ENCODE data around the gene FGGY.

Gene FGGY

GRCh38 chr1:59619557-59619956, 322.7 kb downstream of the FGGY start:
- H3K4me1 ChIP-seq (ENCODE audit: insufficient read depth, insufficient read length) = no peaks in the 10 kb centered on the region
- TF ChIP-seq ZNF274 (IDR thresholded peaks at IDR 0.05; ENCODE audit: low read depth, low read length) (no peak), SUZ12 (IDR thresholded peaks at IDR 0.05; ENCODE audit: extremely low read depth, insufficient read depth, insufficient read length) (no peak), YY1 (IDR thresholded peaks at IDR 0.05; ENCODE audit: insufficient read depth, insufficient read length) (no peak)
- H3K4me3 ChIP-seq (ENCODE audit: insufficient read length, low read depth) = no peak overlapping the region
- no peaks in the 10 kb centered on the region for H3K36me3 ChIP-seq (ENCODE audit: insufficient read depth, insufficient read length, low read length)
- no peak overlapping the region for H3K9ac ChIP-seq (ENCODE audit: insufficient read length, low read depth)
- H3K27me3 ChIP-seq (ENCODE audit: insufficient read depth, insufficient read length) = no peaks in the 10 kb centered on the region
- DNase-seq (ENCODE audit: low read depth, low spot score) = no peak
- no peaks in the 10 kb centered on the region for H3K9me3 ChIP-seq (ENCODE audit: insufficient read depth, low read length)

DNA sequence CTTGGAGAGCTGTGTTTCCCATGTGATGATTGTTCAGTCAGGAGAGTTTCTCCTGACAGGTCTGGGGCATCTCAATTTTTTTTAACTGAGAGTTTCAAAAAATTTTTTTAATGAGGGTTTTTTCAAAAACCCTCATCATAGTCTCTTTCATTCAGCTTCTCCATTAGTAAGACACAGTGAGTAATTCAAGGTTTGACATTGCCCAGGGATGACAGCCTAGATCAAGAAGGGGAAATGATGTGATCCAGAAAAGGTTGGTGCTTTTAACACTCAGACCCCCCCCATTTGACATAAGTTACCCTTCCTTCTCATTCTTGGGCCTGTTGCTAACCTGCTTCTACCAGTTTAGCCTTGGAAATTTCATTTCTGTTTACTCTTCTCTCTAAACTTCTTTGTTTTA, 328.5 kb downstream of the FGGY start:
- no peaks in the 10 kb centered on the region for H3K27me3 ChIP-seq (ENCODE audit: insufficient read depth, insufficient read length)
- TF ChIP-seq ZNF274 (IDR thresholded peaks at IDR 0.05; ENCODE audit: low read depth, low read length) = no peak
- TF ChIP-seq SUZ12 (IDR thresholded peaks at IDR 0.05; ENCODE audit: extremely low read depth, insufficient read depth, insufficient read length) = no peak
- no peak for TF ChIP-seq YY1 (IDR thresholded peaks at IDR 0.05; ENCODE audit: insufficient read depth, insufficient read length)
- DNase-seq (ENCODE audit: low read depth, low spot score) = no peak
- no peak overlapping the region for H3K9ac ChIP-seq (ENCODE audit: insufficient read length, low read depth)
- no peaks in the 10 kb centered on the region for H3K4me1 ChIP-seq (ENCODE audit: insufficient read depth, insufficient read length)
- no peaks in the 10 kb centered on the region for H3K36me3 ChIP-seq (ENCODE audit: insufficient read depth, insufficient read length, low read length)
- no peak overlapping the region for H3K4me3 ChIP-seq (ENCODE audit: insufficient read length, low read depth)
- no peaks in the 10 kb centered on the region for H3K9me3 ChIP-seq (ENCODE audit: insufficient read depth, low read length)

DNA sequence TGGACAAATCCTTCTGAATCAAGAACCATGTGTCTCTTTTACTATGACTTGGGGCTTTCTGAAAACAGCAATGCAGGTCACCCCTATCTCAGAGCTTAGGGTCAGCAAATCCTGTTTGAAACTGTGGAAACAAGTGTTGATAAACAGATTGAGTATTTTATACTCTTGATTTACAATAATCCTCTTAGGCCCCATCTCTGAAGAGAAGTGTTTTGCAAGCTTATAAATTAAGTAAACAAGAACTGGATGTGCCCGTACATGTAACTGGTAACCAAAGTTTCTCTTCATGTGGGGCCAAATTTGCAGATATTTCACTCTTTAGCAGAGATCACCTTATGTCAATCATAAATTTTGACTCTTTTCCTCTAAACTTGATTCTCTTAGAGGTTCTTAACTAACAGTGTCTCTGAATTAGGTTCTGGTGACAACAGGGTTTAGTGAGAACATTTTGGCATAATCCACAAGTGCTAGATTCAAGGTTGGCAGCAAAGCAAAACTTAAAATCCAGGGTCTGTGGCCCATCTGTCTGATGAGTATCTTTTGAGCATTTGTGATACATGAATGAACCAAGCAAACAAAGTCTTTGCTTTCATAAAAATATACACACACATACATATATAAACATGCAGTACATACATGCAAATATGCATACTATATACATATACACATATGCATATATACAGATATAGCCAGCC, 334.8 kb downstream of the FGGY start:
- Histone ChIP-seq H3K27me3 (ENCODE audit: insufficient read depth, insufficient read length) (no peaks in the 10 kb centered on the region), H3K36me3 (ENCODE audit: insufficient read depth, insufficient read length, low read length) (no peaks in the 10 kb centered on the region), H3K9me3 (ENCODE audit: insufficient read depth, low read length) (no peaks in the 10 kb centered on the region), H3K4me3 (ENCODE audit: insufficient read length, low read depth) (no peak overlapping the region), H3K4me1 (ENCODE audit: insufficient read depth, insufficient read length) (no peaks in the 10 kb centered on the region), H3K9ac (ENCODE audit: insufficient read length, low read depth) (no peak overlapping the region)
- DNase-seq (ENCODE audit: low read depth, low spot score) = no peak
- TF ChIP-seq YY1 (IDR thresholded peaks at IDR 0.05; ENCODE audit: insufficient read depth, insufficient read length) (no peak), ZNF274 (IDR thresholded peaks at IDR 0.05; ENCODE audit: low read depth, low read length) (no peak), SUZ12 (IDR thresholded peaks at IDR 0.05; ENCODE audit: extremely low read depth, insufficient read depth, insufficient read length) (no peak)

DNA sequence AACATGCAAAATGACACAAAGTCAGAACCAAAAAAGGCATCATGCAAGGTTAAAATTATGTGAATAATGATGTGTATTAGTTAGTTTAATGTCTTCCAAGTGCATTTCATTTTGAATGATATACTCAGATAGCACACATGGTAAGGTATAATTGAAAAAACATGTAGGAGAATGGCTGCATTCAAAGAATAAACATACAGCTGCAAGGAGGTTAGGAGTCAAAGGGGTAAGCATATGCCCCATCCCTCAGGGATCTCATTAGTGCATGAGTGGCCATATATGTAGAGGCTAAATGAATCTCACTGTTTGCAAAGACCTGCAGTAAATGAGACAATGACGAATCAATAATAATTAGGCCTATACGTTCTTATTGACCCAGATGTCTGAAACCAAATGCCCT, 338.2 kb downstream of the FGGY start:
- Histone ChIP-seq H3K36me3 (ENCODE audit: insufficient read depth, insufficient read length, low read length) (no peaks in the 10 kb centered on the region), H3K4me3 (ENCODE audit: insufficient read length, low read depth) (no peak overlapping the region), H3K9me3 (ENCODE audit: insufficient read depth, low read length) (peaks cover under 1% of the 10 kb centered on the region; the same call in 1 of the 2 replicates), H3K4me1 (ENCODE audit: insufficient read depth, insufficient read length) (no peaks in the 10 kb centered on the region), H3K27me3 (ENCODE audit: insufficient read depth, insufficient read length) (no peaks in the 10 kb centered on the region), H3K9ac (ENCODE audit: insufficient read length, low read depth) (no peak overlapping the region)
- DNase-seq (ENCODE audit: low read depth, low spot score) = no peak
- TF ChIP-seq YY1 (IDR thresholded peaks at IDR 0.05; ENCODE audit: insufficient read depth, insufficient read length) = no peak
- TF ChIP-seq SUZ12 (IDR thresholded peaks at IDR 0.05; ENCODE audit: extremely low read depth, insufficient read depth, insufficient read length) = no peak
- no peak for TF ChIP-seq ZNF274 (IDR thresholded peaks at IDR 0.05; ENCODE audit: low read depth, low read length)

DNA sequence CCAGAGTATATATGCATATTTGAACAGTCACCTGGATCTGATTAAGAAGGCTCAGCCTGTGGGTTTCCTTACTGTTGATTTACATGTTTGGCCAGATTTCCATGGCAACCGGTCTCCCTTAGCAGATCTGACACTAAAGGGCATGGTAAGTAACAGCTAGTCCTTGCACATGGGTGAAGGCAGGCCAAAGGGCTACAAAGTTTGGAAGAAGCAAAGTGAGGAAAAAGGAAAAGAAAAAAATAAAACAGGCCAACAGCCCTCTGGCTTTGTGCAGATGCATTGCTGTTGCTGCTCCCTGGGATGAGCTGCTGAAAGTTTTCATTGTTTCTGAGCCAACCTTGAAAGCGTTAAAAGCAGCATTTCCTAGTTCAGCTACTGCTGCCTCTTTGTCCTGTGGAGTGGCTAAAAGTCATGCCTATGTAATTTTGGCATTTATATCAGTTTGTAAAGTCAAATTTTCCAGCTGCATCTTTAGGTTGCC, 341.4 kb downstream of the FGGY start:
- no peaks in the 10 kb centered on the region for H3K36me3 ChIP-seq (ENCODE audit: insufficient read depth, insufficient read length, low read length)
- H3K27me3 ChIP-seq (ENCODE audit: insufficient read depth, insufficient read length) = no peaks in the 10 kb centered on the region
- no peak overlapping the region for H3K4me3 ChIP-seq (ENCODE audit: insufficient read length, low read depth)
- H3K4me1 ChIP-seq (ENCODE audit: insufficient read depth, insufficient read length) = no peaks in the 10 kb centered on the region
- peak; percentile 48 for DNase-seq (ENCODE audit: low read depth, low spot score)
- H3K9me3 ChIP-seq (ENCODE audit: insufficient read depth, low read length) = peaks cover 5% of the 10 kb centered on the region; the same call in 1 of the 2 replicates
- H3K9ac ChIP-seq (ENCODE audit: insufficient read length, low read depth) = no peak overlapping the region
- TF ChIP-seq YY1 (IDR thresholded peaks at IDR 0.05; ENCODE audit: insufficient read depth, insufficient read length) (no peak), ZNF274 (IDR thresholded peaks at IDR 0.05; ENCODE audit: low read depth, low read length) (no peak), SUZ12 (IDR thresholded peaks at IDR 0.05; ENCODE audit: extremely low read depth, insufficient read depth, insufficient read length) (no peak)

DNA sequence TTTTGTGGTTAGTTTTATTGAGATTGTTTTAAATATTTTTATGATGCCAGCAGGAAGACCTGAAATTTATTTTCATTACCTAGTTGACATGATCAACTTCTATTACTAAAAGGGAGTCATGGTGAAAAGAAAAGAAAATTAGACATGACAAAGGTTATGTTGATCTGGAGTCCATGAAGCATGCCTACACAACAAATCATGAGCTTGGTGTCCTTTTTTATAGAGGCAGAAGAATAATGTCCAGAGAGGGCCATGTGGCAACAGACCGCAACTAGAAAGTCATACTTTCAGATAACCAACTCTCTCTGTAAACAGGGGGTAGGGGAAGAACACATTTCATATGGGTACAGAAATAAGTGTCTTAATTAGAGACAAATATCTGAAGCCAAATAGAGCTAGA, 342.4 kb downstream of the FGGY start:
- DNase-seq (ENCODE audit: low read depth, low spot score) = no peak
- Histone ChIP-seq H3K27me3 (ENCODE audit: insufficient read depth, insufficient read length) (no peaks in the 10 kb centered on the region), H3K4me1 (ENCODE audit: insufficient read depth, insufficient read length) (no peaks in the 10 kb centered on the region), H3K36me3 (ENCODE audit: insufficient read depth, insufficient read length, low read length) (no peaks in the 10 kb centered on the region), H3K4me3 (ENCODE audit: insufficient read length, low read depth) (no peak overlapping the region), H3K9me3 (ENCODE audit: insufficient read depth, low read length) (peaks cover 5% of the 10 kb centered on the region; the same call in 1 of the 2 replicates), H3K9ac (ENCODE audit: insufficient read length, low read depth) (no peak overlapping the region)
- TF ChIP-seq YY1 (IDR thresholded peaks at IDR 0.05; ENCODE audit: insufficient read depth, insufficient read length) (no peak), SUZ12 (IDR thresholded peaks at IDR 0.05; ENCODE audit: extremely low read depth, insufficient read depth, insufficient read length) (no peak), ZNF274 (IDR thresholded peaks at IDR 0.05; ENCODE audit: low read depth, low read length) (no peak)

DNA sequence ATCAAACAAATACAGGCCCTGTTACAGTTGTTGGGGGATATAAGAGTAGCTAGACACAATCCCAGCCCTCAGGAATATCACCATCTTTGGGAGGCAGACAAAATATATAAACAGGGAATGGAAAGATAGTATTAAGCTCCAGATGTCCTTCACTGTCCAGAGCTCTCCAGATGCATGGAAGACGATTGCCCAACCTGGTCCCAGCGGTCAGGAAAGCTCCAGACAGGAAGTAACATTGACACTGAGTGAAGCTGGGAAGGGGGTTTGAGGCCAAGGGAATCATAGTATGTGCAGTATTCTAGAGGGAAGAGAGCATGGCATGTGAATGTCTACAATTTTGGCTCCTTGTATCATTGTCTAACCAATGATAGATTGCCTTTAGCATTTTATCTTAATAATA, 344.0 kb downstream of the FGGY start:
- Histone ChIP-seq H3K4me3 (ENCODE audit: insufficient read length, low read depth) (no peak overlapping the region), H3K9ac (ENCODE audit: insufficient read length, low read depth) (no peak overlapping the region), H3K27me3 (ENCODE audit: insufficient read depth, insufficient read length) (no peaks in the 10 kb centered on the region), H3K4me1 (ENCODE audit: insufficient read depth, insufficient read length) (no peaks in the 10 kb centered on the region), H3K9me3 (ENCODE audit: insufficient read depth, low read length) (peaks cover 5% of the 10 kb centered on the region; the same call in 1 of the 2 replicates), H3K36me3 (ENCODE audit: insufficient read depth, insufficient read length, low read length) (no peaks in the 10 kb centered on the region)
- TF ChIP-seq YY1 (IDR thresholded peaks at IDR 0.05; ENCODE audit: insufficient read depth, insufficient read length) = no peak
- no peak for TF ChIP-seq SUZ12 (IDR thresholded peaks at IDR 0.05; ENCODE audit: extremely low read depth, insufficient read depth, insufficient read length)
- no peak for TF ChIP-seq ZNF274 (IDR thresholded peaks at IDR 0.05; ENCODE audit: low read depth, low read length)
- DNase-seq (ENCODE audit: low read depth, low spot score) = no peak

Measured in NT2/D1 (cell line).